Kidney (tissue), 14 donors: ENCODE data around the gene KLHL29. TPM values are rescaled to one million over a fixed set of nuclear protein-coding genes. Genes with fewer than 3 reads are reported as not detected.

Source experiments
- DNase-seq, 5 donors: peaks; one replicate each; pipeline ENCODE4 v3.0.0-alpha.2; 2013 to 2020
- FAIRE-seq: peaks from 2 replicates; lab custom pipeline; 2012; peaks lifted over from hg19 to GRCh38; lab: Jason Lieb, UNC
- H3K27ac ChIP-seq, 2 donors: one replicate each; pipeline ENCODE4 v1.7.0; 2013; ENCODE audit warnings: low read depth in 2 of 2, low read length in 2 of 2, inconsistent platforms in 1 of 2
- H3K27me3 ChIP-seq: one replicate; pipeline ENCODE4 v1.7.1; 2013; ENCODE audit warnings: low read length, inconsistent platforms; ENCODE audit not compliant: control insufficient read depth, insufficient read depth
- H3K36me3 ChIP-seq, 3 donors: one replicate each; pipeline versions ENCODE4 v1.7.0 to v1.7.1; 2013; ENCODE audit warnings: low read length in 3 of 3, control low read depth in 1 of 3, inconsistent platforms in 1 of 3; ENCODE audit not compliant: insufficient read depth in 3 of 3, control insufficient read depth in 2 of 3
- H3K4me1 ChIP-seq, 3 donors: one replicate each; pipeline versions ENCODE4 v1.7.0 to v1.7.1; 2013; ENCODE audit warnings: low read length in 3 of 3, inconsistent platforms in 1 of 3, low read depth in 1 of 3; ENCODE audit not compliant: control insufficient read depth in 2 of 3, insufficient read depth in 2 of 3
- H3K4me3 ChIP-seq, 3 donors: one replicate each; pipeline versions ENCODE4 v1.7.0 to v1.8.1; 2013; ENCODE audit warnings: low read length in 3 of 3, control low read depth in 1 of 3, inconsistent platforms in 1 of 3
- H3K9ac ChIP-seq, 3 donors: one replicate each; pipeline versions ENCODE4 v1.7.0 to v1.7.1; 2013; ENCODE audit warnings: low read length in 3 of 3, control low read depth in 1 of 3, inconsistent platforms in 1 of 3
- H3K9me3 ChIP-seq, 3 donors: one replicate each; pipeline versions ENCODE4 v1.7.0 to v1.7.1; 2013; ENCODE audit warnings: low read length in 3 of 3, control low read depth in 1 of 3, inconsistent platforms in 1 of 3; ENCODE audit not compliant: control insufficient read depth in 2 of 3, insufficient read depth in 1 of 3
- CTCF ChIP-seq: IDR thresholded peaks from 3 replicates; pipeline ENCODE4 v1.5.1; 2012; ENCODE audit warnings: mild to moderate bottlenecking, moderate library complexity, borderline replicate concordance; ENCODE audit not compliant: insufficient read depth; ENCODE audit errors: extremely low read depth
- intact Hi-C: fragments of 100-400 bp; cut with DNase I; formaldehyde crosslinking; loops from one replicate; pipeline ENCODE4 v1.11.1; 2022
- polyA plus RNA-seq: library from polyadenylated mRNA; stranded (reverse); fragments of 350-450 nt; fragmentation: Illumina TruSeq; extraction: RNeasy Lipid Tissue Mini Kit (QIAGEN cat#74804); gene quantifications from one replicate; pipeline ENCODE4 v1.2.3, GENCODE V29; 2014; ENCODE audit warnings: low read depth, low replicate concordance; ENCODE audit not compliant: insufficient read depth
- total RNA-seq: library from RNA; stranded (reverse); fragmentation: NEBNext Ultra II Directional; extraction: Animal tissue kit (Norgen Biotek cat#: 25700); gene quantifications from one replicate; pipeline ENCODE4 v1.2.1, GENCODE V29; 2021
- donor health status: control.
- donor health status: control.
- donor health status: control.
- donor health status: control.
- donor health status: control.
- donor health status: DM: yes; HTN: yes; CAD: no.
- donor health status: Normal renal cell carcinoma (clear cell type).

Gene KLHL29
- total and polyA plus RNA-seq, 2 donors from 2014 or later = 1.5 to 10.5 TPM

GRCh38 chr2:23521060-23521459 is 136.1 kb downstream of the KLHL29 start:
- DNase-seq (peak in 2 of 5 donors; percentile 35 to 52), FAIRE-seq (no peak)
- Histone ChIP-seq H3K27me3 (no peaks in the 10 kb centered on the region), H3K9me3 (no peaks in the 10 kb centered on the region), H3K4me3 (no peak overlapping the region), H3K36me3 (no peaks in the 10 kb centered on the region), H3K4me1 (peaks cover 0 to 7% (median 4%) of the 10 kb centered on the region in 3 donors), H3K9ac (no peak overlapping the region), H3K27ac (no peak overlapping the region)
- no peak for TF ChIP-seq CTCF
- intact Hi-C loops = no loop called here

- no peak for FAIRE-seq
- H3K9me3 ChIP-seq = no peaks in the 10 kb centered on the region
- intact Hi-C loops = no loop called here
- H3K36me3 ChIP-seq = no peaks in the 10 kb centered on the region
- H3K9ac ChIP-seq = no peak overlapping the region
- peaks cover 0 to 7% (median 4%) of the 10 kb centered on the region in 3 donors for H3K4me1 ChIP-seq
- no peaks in the 10 kb centered on the region for H3K27me3 ChIP-seq
- no peak overlapping the region for H3K4me3 ChIP-seq
- H3K27ac ChIP-seq = no peak overlapping the region
- DNase-seq = no peak
- no peak for TF ChIP-seq CTCF
These were observed 137.9 kb downstream of the KLHL29 start for GRCh38 chr2:23522726-23523372.

GRCh38 chr2:23523373-23524260 is 138.6 kb downstream of the KLHL29 start:
- Histone ChIP-seq H3K9me3 (no peaks in the 10 kb centered on the region), H3K4me3 (no peak overlapping the region), H3K27me3 (no peaks in the 10 kb centered on the region), H3K9ac (no peak overlapping the region), H3K27ac (peak overlapping the region in 1 of 2 donors; percentile 22), H3K36me3 (no peaks in the 10 kb centered on the region), H3K4me1 (peaks cover 0 to 7% (median 4%) of the 10 kb centered on the region in 3 donors)
- FAIRE-seq (no peak), DNase-seq (peak in 3 of 5 donors; percentile 51 to 64 (median 62))
- intact Hi-C loops = no loop called here
- no peak for TF ChIP-seq CTCF
